ENCODE measurements around the gene CD82.

DNA sequence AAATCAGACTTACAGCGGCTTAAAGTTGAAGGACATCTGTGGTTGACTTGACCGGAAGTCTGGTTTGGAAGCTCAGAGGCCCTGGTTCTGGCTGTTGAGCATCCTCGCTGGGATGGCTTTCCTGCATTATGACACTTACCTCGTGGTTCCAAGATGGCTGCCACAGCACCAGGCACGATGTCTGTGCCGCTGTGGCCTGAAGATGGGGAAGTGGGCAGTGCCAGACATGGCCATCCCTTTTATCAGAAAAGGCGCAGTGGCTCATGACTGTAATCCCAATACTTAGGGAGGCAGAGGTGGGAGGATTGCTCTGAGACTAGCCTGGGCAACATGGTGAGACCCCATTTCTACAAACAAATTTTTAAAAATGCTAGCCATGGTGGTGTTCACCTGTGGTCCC lies 40.5 kb downstream of the CD82 start:
- TF ChIP-seq TAF1 (IDR thresholded peaks at IDR 0.05; ENCODE audit: low read depth, low read length) (no peak), POLR2A (IDR thresholded peaks at IDR 0.05; ENCODE audit: low read depth, low read length) (no peak)
